Prostate gland (tissue), 2 donors: ENCODE results near the gene CCDC68.

ENCODE experiments used
- POLR2A ChIP-seq: fragments of 450-650 bp; IDR thresholded peaks from one replicate; pipeline ENCODE4 v1.6.1; 2016; ENCODE audit warnings: antibody characterized with exemption, mild to moderate bottlenecking
- TF ChIP-seq, protein P1 (sequence below), 4 experiments: fragments of 200-600 bp in 2 of 4; fragments of 450-650 bp in 2 of 4; sonication (generic) in 2 of 4; IDR thresholded peaks; 1 replicate in 3 of 4; 2 replicates in 1 of 4; pipeline ENCODE4 v1.5.1; 2016 to 2019; ENCODE audit warnings: antibody characterized with exemption in 4 of 4, mild to moderate bottlenecking in 2 of 4, moderate library complexity in 2 of 4

DNA sequence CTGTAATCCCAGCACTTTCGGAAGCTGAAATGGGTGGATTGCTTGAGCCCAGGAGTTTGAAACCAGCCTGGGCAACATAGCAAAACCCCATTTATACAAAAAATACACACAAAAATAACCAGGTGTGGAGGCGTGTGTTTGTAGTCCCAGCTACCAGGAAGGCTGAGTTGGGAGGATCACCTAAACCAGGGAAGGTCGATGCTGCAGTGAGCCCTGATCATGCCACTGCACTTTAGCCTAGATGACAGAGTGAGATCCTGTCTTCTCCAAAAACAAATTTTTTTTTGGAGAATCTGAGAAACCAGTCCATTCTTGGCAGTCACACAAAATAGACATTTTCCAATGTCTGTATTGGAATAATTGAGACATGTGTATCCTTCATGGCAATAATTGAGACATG lies 84.2 kb downstream of the CCDC68 start:
- TF ChIP-seq, protein P1, sequence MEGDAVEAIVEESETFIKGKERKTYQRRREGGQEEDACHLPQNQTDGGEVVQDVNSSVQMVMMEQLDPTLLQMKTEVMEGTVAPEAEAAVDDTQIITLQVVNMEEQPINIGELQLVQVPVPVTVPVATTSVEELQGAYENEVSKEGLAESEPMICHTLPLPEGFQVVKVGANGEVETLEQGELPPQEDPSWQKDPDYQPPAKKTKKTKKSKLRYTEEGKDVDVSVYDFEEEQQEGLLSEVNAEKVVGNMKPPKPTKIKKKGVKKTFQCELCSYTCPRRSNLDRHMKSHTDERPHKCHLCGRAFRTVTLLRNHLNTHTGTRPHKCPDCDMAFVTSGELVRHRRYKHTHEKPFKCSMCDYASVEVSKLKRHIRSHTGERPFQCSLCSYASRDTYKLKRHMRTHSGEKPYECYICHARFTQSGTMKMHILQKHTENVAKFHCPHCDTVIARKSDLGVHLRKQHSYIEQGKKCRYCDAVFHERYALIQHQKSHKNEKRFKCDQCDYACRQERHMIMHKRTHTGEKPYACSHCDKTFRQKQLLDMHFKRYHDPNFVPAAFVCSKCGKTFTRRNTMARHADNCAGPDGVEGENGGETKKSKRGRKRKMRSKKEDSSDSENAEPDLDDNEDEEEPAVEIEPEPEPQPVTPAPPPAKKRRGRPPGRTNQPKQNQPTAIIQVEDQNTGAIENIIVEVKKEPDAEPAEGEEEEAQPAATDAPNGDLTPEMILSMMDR (IDR thresholded peaks at IDR 0.05): no peak
- no peak for TF ChIP-seq POLR2A
